Inflammatory macrophage treated with lipopolysaccharide for 4 hours (primary cell): ENCODE measurements around the gene CLIP2.
"Not testable (repeated sequence)": the region's sequence is repeated elsewhere in the genome, so short reads cannot be mapped to it uniquely, and the experiment has no call there.

ENCODE experiments used
- DNase-seq: peaks from one replicate; pipeline ENCODE4 v3.0.0-alpha.2; 2020

The CLIP2 gene

GRCh38 chr7:74338366-74339108 lies 49.3 kb downstream of the CLIP2 start:
- DNase-seq = no peak

- not testable (repeated sequence) for DNase-seq
Observed at GRCh38 chr7:74339648-74340047, 50.4 kb downstream of the CLIP2 start.

- DNase-seq = peak; percentile 89
Observed at GRCh38 chr7:74343281-74344131, 54.3 kb downstream of the CLIP2 start.

- DNase-seq = peak; percentile 6
Observed at GRCh38 chr7:74344132-74344496, 54.9 kb downstream of the CLIP2 start.

- no peak for DNase-seq
Observed at GRCh38 chr7:74344786-74345185, 55.6 kb downstream of the CLIP2 start.

GRCh38 chr7:74345970-74346369 lies 56.8 kb downstream of the CLIP2 start:
- DNase-seq = no peak

GRCh38 chr7:74349621-74350020 lies 60.4 kb downstream of the CLIP2 start:
- no peak for DNase-seq

GRCh38 chr7:74350751-74351150 lies 61.5 kb downstream of the CLIP2 start:
- DNase-seq = no peak

GRCh38 chr7:74351836-74352235 lies 62.6 kb downstream of the CLIP2 start:
- DNase-seq = no peak

- DNase-seq = not testable (repeated sequence)
Observed at GRCh38 chr7:74352551-74353138, 63.4 kb downstream of the CLIP2 start.

- no peak for DNase-seq
Observed at GRCh38 chr7:74354009-74354408, 64.8 kb downstream of the CLIP2 start.

- peak; percentile 10 for DNase-seq
Observed at GRCh38 chr7:74355091-74355490, 65.9 kb downstream of the CLIP2 start.

- DNase-seq = no peak
Observed at GRCh38 chr7:74356589-74357315, 67.5 kb downstream of the CLIP2 start.

- no peak for DNase-seq
Observed at GRCh38 chr7:74360008-74360407, 70.8 kb downstream of the CLIP2 start.

GRCh38 chr7:74362266-74362665 lies 73.1 kb downstream of the CLIP2 start:
- DNase-seq = no peak

- DNase-seq = no peak
Observed at GRCh38 chr7:74364061-74364460, 74.9 kb downstream of the CLIP2 start.

- DNase-seq = no peak
Observed at GRCh38 chr7:74365322-74366022, 76.3 kb downstream of the CLIP2 start.

GRCh38 chr7:74371381-74372341 lies 82.5 kb downstream of the CLIP2 start:
- no peak for DNase-seq

- DNase-seq = no peak
Observed at GRCh38 chr7:74372511-74373111, 83.4 kb downstream of the CLIP2 start.

- no peak for DNase-seq
Observed at GRCh38 chr7:74373536-74373935, 84.3 kb downstream of the CLIP2 start.

- DNase-seq = no peak
Observed at GRCh38 chr7:74375726-74376220, 86.6 kb downstream of the CLIP2 start.
